ENCODE data around the gene ANKRD13B.

DNA sequence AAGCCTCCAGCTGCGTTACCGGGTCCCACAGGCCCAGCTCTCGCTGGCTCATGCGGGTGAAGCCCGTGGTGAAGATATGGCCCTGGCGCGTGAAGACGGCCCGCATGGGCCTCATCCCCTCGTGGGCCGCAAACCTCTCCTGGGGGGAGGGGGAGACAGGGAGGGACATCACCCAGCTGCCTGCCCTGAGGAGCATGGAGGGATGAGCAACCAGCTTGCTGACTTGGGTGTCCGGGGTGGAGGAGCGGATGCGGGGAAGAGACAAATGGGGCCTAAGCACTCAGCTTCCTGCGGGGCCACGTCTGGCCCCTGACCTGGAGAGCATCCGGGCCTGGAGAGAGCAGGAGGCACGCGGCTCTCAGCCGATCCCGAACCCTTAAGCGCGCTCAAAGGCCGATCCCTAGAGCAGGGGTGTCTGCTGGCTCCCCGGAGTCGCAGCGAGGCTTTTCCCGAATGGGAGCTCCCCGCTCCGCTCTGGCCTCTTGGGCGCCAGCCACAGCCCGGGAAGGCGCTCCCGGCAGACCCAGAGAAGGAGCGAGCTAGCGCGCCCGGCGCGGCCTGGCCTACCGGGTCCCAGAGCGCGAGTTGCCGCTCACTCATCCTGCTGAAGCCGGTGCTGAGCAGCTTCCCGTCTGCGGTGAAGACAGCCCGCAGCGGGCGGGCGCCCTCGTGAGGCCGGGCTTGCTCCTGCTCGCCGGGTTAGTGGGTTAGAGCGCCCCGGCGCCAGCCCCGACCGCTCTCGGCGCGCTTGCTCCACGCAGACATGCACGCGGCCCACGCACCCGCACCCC lies 24.7 kb downstream of the ANKRD13B start:
- no peak for TF ChIP-seq EGR1 (IDR thresholded peaks at IDR 0.05)
- TF ChIP-seq YY1 (IDR thresholded peaks at IDR 0.05; ENCODE audit: low read depth) = no peak
- TF ChIP-seq CEBPB (IDR thresholded peaks at IDR 0.05) = no peak
- TF ChIP-seq TCF12 (IDR thresholded peaks at IDR 0.05; ENCODE audit: low read depth) = no peak
- no peak for TF ChIP-seq TEAD4 (IDR thresholded peaks at IDR 0.05)
- TF ChIP-seq, protein P1, sequence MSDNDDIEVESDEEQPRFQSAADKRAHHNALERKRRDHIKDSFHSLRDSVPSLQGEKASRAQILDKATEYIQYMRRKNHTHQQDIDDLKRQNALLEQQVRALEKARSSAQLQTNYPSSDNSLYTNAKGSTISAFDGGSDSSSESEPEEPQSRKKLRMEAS (IDR thresholded peaks at IDR 0.05) = peak; percentile 37
- no peak for TF ChIP-seq EP300 (IDR thresholded peaks at IDR 0.05; ENCODE audit: borderline replicate concordance)
- 0 out of 2 replicates have a peak, but pooled peaks have one; percentile 40 for TF ChIP-seq TAF1 (IDR thresholded peaks at IDR 0.05; ENCODE audit: low read depth)
- TF ChIP-seq, protein P2, sequence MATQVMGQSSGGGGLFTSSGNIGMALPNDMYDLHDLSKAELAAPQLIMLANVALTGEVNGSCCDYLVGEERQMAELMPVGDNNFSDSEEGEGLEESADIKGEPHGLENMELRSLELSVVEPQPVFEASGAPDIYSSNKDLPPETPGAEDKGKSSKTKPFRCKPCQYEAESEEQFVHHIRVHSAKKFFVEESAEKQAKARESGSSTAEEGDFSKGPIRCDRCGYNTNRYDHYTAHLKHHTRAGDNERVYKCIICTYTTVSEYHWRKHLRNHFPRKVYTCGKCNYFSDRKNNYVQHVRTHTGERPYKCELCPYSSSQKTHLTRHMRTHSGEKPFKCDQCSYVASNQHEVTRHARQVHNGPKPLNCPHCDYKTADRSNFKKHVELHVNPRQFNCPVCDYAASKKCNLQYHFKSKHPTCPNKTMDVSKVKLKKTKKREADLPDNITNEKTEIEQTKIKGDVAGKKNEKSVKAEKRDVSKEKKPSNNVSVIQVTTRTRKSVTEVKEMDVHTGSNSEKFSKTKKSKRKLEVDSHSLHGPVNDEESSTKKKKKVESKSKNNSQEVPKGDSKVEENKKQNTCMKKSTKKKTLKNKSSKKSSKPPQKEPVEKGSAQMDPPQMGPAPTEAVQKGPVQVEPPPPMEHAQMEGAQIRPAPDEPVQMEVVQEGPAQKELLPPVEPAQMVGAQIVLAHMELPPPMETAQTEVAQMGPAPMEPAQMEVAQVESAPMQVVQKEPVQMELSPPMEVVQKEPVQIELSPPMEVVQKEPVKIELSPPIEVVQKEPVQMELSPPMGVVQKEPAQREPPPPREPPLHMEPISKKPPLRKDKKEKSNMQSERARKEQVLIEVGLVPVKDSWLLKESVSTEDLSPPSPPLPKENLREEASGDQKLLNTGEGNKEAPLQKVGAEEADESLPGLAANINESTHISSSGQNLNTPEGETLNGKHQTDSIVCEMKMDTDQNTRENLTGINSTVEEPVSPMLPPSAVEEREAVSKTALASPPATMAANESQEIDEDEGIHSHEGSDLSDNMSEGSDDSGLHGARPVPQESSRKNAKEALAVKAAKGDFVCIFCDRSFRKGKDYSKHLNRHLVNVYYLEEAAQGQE (IDR thresholded peaks at IDR 0.05; ENCODE audit: low read depth) = no peak
- TF ChIP-seq, protein P3, sequence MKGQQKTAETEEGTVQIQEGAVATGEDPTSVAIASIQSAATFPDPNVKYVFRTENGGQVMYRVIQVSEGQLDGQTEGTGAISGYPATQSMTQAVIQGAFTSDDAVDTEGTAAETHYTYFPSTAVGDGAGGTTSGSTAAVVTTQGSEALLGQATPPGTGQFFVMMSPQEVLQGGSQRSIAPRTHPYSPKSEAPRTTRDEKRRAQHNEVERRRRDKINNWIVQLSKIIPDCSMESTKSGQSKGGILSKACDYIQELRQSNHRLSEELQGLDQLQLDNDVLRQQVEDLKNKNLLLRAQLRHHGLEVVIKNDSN (IDR thresholded peaks at IDR 0.05) = no peak
- peak; percentile 59; the same call in 1 of the 2 replicates for TF ChIP-seq RAD21 (IDR thresholded peaks at IDR 0.05; ENCODE audit: low read depth)
- no peak for TF ChIP-seq CREB1 (IDR thresholded peaks at IDR 0.05; ENCODE audit: low read depth)
- no peak for TF ChIP-seq NFIC (IDR thresholded peaks at IDR 0.05)

Measured in Ishikawa (cell line).